ENCODE measurements around the gene RYR2. TPM values are rescaled to one million over a fixed set of nuclear protein-coding genes. Genes with fewer than 3 reads are reported as not detected.
"Not testable (repeated sequence)": the region's sequence is repeated elsewhere in the genome, so short reads cannot be mapped to it uniquely, and the experiment has no call there.

Gene RYR2
- total RNA-seq, 1 donor: not detected

DNA sequence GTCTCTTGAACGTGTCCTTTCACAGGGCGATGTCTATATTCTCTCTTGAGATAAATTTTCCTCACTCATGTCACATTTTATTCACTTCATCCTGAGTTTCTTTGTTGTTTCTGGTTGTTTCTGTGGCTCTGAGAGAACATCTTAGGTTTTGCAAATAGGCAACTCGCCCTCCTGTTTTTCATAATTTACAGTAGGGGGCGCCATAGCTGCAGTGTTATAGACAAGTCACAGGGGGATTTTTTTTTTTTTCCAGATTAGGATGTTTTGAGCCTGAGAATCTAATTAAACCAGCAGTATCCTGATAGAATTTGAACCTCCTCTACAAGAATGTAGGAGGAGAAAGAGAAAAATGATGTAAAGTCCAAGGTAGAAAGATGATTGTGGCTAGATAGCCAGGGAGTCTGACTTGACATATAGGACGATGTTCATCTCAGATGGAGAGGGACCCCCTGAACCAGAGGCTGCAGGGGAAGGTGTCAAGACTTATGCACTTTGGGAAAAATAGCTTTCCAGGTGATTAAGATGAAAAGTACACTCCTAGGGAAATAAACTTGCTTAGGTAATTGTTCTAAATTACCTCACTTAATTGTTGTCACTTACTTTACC is 772.4 kb downstream of the RYR2 start:
- TF ChIP-seq, protein P1, sequence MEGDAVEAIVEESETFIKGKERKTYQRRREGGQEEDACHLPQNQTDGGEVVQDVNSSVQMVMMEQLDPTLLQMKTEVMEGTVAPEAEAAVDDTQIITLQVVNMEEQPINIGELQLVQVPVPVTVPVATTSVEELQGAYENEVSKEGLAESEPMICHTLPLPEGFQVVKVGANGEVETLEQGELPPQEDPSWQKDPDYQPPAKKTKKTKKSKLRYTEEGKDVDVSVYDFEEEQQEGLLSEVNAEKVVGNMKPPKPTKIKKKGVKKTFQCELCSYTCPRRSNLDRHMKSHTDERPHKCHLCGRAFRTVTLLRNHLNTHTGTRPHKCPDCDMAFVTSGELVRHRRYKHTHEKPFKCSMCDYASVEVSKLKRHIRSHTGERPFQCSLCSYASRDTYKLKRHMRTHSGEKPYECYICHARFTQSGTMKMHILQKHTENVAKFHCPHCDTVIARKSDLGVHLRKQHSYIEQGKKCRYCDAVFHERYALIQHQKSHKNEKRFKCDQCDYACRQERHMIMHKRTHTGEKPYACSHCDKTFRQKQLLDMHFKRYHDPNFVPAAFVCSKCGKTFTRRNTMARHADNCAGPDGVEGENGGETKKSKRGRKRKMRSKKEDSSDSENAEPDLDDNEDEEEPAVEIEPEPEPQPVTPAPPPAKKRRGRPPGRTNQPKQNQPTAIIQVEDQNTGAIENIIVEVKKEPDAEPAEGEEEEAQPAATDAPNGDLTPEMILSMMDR (IDR thresholded peaks at IDR 0.05; ENCODE audit: insufficient read depth, low read length): peak; percentile 21
- peak; percentile 0 for DNase-seq (ENCODE audit: low read depth)
- H3K4me3 ChIP-seq (ENCODE audit: low read depth, low read length): no peak overlapping the region

DNA sequence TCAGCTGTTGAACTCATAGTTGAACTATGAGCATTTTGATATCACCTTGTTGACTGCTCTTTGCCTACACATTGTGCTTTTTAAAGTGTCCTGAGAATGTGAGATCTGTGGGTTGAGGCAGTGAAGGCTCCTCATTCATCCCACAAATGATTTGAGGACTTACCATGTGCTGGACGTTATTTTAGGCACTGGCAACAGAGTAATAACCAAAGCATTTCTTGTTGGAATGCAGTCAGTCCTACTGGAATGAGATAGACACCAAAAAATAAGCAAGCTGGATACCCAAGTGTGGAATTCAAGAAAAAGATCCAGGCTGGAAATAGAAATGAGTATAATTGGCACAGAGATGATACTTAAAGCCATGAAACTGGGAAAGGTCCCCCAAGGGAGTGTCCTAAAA is 775.3 kb downstream of the RYR2 start:
- TF ChIP-seq, protein P1 (IDR thresholded peaks at IDR 0.05; ENCODE audit: insufficient read depth, low read length): no peak
- no peak for DNase-seq (ENCODE audit: low read depth)
- H3K4me3 ChIP-seq (ENCODE audit: low read depth, low read length): no peak overlapping the region

DNA sequence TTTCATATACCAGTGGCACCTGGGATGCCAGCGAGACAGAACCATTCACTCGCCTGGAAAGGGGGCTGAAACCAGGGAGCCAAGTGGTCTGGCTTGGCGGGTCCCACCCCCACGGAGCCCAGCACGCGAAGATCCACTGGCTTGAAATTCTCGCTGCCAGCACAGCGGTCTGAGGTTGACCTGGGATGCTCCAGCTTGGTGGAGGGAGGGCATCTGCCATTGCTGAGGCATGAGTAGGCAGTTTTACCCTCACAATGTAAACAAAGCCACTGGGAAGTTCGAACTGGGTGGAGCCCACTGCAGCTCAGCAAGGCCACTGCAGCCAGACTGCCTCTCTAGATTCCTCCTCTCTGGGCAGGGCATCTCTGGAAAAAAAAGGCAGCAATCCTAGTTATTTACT is 778.6 kb downstream of the RYR2 start:
- H3K4me3 ChIP-seq (ENCODE audit: low read depth, low read length); DNase-seq (ENCODE audit: low read depth): not testable (repeated sequence)

DNA sequence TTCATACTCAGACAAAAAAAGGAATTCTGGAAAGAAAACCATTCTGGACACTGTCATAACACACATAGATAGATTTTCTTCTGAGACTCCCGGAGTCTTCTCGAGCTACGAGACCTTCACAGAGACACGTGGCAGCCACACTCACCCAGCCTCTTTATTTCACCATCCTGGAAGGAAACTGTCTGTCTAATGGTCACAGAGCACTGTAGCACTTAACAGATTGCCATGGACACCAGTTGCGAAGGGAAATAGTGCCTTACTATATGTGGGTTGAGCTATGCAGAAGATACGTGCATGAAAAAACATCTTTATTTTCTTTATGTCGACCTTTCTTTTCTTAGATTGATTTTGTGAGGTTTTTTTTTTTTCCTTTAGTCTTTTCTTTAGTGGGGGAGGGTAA is 790.9 kb downstream of the RYR2 start:
- TF ChIP-seq, protein P1 (IDR thresholded peaks at IDR 0.05; ENCODE audit: insufficient read depth, low read length): no peak
- H3K4me3 ChIP-seq (ENCODE audit: low read depth, low read length): no peak overlapping the region
- DNase-seq (ENCODE audit: low read depth): no peak

DNA sequence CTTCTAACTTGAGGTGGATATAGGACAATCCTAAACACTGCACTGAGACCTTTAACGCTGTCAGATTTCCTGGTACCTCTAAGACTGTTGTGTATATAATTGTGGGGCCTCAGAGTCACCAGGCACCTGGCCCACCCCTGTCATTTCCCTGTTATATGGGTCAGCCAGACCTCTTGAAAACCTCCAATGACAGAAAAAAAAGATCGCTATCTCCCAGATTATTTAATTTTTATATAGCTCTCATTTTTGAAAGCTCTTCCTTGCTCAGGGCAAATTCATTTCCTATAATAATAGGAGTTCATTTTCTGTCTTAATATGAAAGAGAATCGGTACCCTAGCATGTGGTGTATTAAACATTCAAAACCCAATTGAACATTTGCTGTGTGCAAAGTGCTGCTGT is 792.1 kb downstream of the RYR2 start:
- DNase-seq (ENCODE audit: low read depth): no peak
- TF ChIP-seq, protein P1 (IDR thresholded peaks at IDR 0.05; ENCODE audit: insufficient read depth, low read length): no peak
- no peak overlapping the region for H3K4me3 ChIP-seq (ENCODE audit: low read depth, low read length)

DNA sequence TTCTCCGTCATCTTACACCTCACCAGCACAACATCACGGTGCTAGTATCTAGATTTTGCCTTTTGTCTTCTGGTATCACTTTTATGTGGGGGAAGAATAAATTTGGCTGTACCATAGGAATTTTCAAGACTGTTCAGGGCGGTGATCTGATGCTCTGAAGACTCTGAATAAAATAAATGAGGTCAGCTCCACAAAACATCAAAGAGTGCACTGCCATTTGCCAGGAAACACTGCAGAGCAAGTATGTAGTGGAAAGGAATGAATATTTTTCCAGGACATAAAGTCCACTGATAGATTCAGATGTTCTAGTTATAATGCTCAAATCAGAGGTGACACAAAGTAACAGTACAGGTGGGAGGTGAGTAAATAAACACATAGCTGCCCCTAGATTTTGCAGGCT is 792.5 kb downstream of the RYR2 start:
- TF ChIP-seq, protein P1 (IDR thresholded peaks at IDR 0.05; ENCODE audit: insufficient read depth, low read length): no peak
- DNase-seq (ENCODE audit: low read depth): no peak
- no peak overlapping the region for H3K4me3 ChIP-seq (ENCODE audit: low read depth, low read length)

DNA sequence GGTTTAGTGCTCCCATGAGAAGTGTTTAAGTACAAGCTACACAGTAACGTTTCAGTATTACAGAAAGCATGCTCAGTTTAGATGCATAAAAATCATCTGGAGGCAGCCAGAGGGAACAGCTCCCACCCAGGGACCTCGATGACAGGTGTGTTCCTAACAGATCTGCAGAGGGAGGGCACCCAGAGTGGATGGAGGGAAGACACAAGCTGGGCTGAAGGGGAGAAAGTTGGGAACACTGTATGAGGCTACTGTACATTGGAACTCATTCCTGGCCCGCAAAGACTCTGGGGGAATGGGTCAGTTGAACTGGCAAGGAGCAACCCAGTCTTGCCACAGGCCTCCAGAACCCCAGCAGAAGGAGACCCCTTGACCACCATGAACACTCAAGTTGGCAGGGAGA is 796.3 kb downstream of the RYR2 start:
- H3K4me3 ChIP-seq (ENCODE audit: low read depth, low read length): no peak overlapping the region
- no peak for DNase-seq (ENCODE audit: low read depth)
- TF ChIP-seq, protein P1 (IDR thresholded peaks at IDR 0.05; ENCODE audit: insufficient read depth, low read length): no peak

All from fibroblast of the aortic adventitia (primary cell).